ENCODE measurements around the gene MYOM1.

The MYOM1 gene

GRCh38 chr18:3183103-3183717, 36.6 kb downstream of the MYOM1 start:
- DNase-seq, result no peak

GRCh38 chr18:3180325-3180724, 39.4 kb downstream of the MYOM1 start:
- DNase-seq, result no peak

- DNase-seq, result no peak
These were observed 40.2 kb downstream of the MYOM1 start for GRCh38 chr18:3179430-3180089.

- DNase-seq, result no peak
These were observed 41.7 kb downstream of the MYOM1 start for GRCh38 chr18:3177902-3178687.

- no peak for DNase-seq
These were observed 44.5 kb downstream of the MYOM1 start for GRCh38 chr18:3175195-3175758.

GRCh38 chr18:3172097-3172496, 47.7 kb downstream of the MYOM1 start:
- DNase-seq, result no peak

GRCh38 chr18:3171631-3172030, 48.1 kb downstream of the MYOM1 start:
- no peak for DNase-seq

- DNase-seq, result no peak
These were observed 49.2 kb downstream of the MYOM1 start for GRCh38 chr18:3170441-3171161.

- no peak for DNase-seq
These were observed 55.4 kb downstream of the MYOM1 start for GRCh38 chr18:3164381-3164780.

GRCh38 chr18:3163968-3164367, 55.8 kb downstream of the MYOM1 start:
- no peak for DNase-seq

GRCh38 chr18:3162181-3162580, 57.6 kb downstream of the MYOM1 start:
- no peak for DNase-seq

GRCh38 chr18:3159830-3160229, 59.9 kb downstream of the MYOM1 start:
- no peak for DNase-seq

- no peak for DNase-seq
These were observed 62.2 kb downstream of the MYOM1 start for GRCh38 chr18:3157606-3158005.

GRCh38 chr18:3157086-3157485, 62.7 kb downstream of the MYOM1 start:
- DNase-seq, result no peak

GRCh38 chr18:3156325-3156640, 63.5 kb downstream of the MYOM1 start:
- DNase-seq, result no peak

- no peak for DNase-seq
These were observed 65.6 kb downstream of the MYOM1 start for GRCh38 chr18:3154214-3154613.

- no peak for DNase-seq
These were observed 66.6 kb downstream of the MYOM1 start for GRCh38 chr18:3153107-3153704.

GRCh38 chr18:3152294-3152693, 67.5 kb downstream of the MYOM1 start:
- no peak for DNase-seq

- DNase-seq, result peak; percentile 24 to 73 (median 26)
These were observed 68.1 kb downstream of the MYOM1 start for GRCh38 chr18:3151399-3152264.

- DNase-seq, result no peak
These were observed 69.1 kb downstream of the MYOM1 start for GRCh38 chr18:3150688-3151087.

GRCh38 chr18:3150274-3150673, 69.5 kb downstream of the MYOM1 start:
- peak in 1 of 3 experiments; percentile 24 for DNase-seq
